OCI-LY7 (cell line): ENCODE results near the gene TSPAN7. TPM values are rescaled to one million over a fixed set of nuclear protein-coding genes. Genes with fewer than 3 reads are reported as not detected.

ENCODE experiments used
- BruUV-seq: library from RNA; stranded (reverse); fragments of 400-500 nt; replicated peaks from 2 replicates; lab custom pipeline; 2021; lab: Mats Ljungman, UMichigan
- CTCF ChIA-PET: fragments of 300-600 bp; sonication (Branson Sonifier 250); formaldehyde crosslinking; loops from one replicate; lab custom pipeline; 2022; ENCODE audit warnings: antibody characterized with exemption; ENCODE audit not compliant: unreplicated experiment; lab: Charles Lee
- POLR2A ChIA-PET: fragments of 300-600 bp; sonication (Branson Sonifier 250); formaldehyde crosslinking; loops from one replicate; lab custom pipeline; 2022; ENCODE audit warnings: antibody characterized with exemption; lab: Charles Lee
- DNase-seq: peaks from one replicate; pipeline ENCODE4 v3.0.0-alpha.2; 2015; ENCODE audit warnings: low spot score
- H2AFZ ChIP-seq: fragments of 200-600 bp; sonication (generic), shearing (Covaris generic); 2 replicates; pipeline ENCODE4 v1.6.1; 2014; ENCODE audit warnings: mild to moderate bottlenecking, antibody characterized with exemption, low read length, moderate library complexity
- H3K27ac ChIP-seq: fragments of 200-600 bp; sonication (generic); 2 replicates; pipeline ENCODE4 v1.5.1; 2014; ENCODE audit warnings: mixed run types, low read depth, mild to moderate bottlenecking, moderate library complexity, low read length, inconsistent platforms; ENCODE audit not compliant: poor library complexity, severe bottlenecking
- H3K36me3 ChIP-seq: fragments of 200-600 bp; sonication (generic); 2 replicates; pipeline ENCODE4 v1.6.1; 2014; ENCODE audit warnings: mild to moderate bottlenecking, antibody characterized with exemption, low read length, moderate library complexity, mixed read lengths; ENCODE audit not compliant: insufficient read depth
- H3K4me1 ChIP-seq: fragments of 200-600 bp; sonication (generic); 2 replicates; pipeline ENCODE4 v1.5.1; 2014; ENCODE audit warnings: mild to moderate bottlenecking, low read length; ENCODE audit not compliant: insufficient read depth, poor library complexity, severe bottlenecking
- H3K4me2 ChIP-seq: fragments of 200-600 bp; sonication (generic); 2 replicates; pipeline ENCODE4 v1.6.1; 2014; ENCODE audit warnings: mild to moderate bottlenecking, low read length
- H3K4me3 ChIP-seq: fragments of 200-600 bp; sonication (generic); 2 replicates; pipeline ENCODE4 v1.5.1; 2014; ENCODE audit warnings: mild to moderate bottlenecking, low read depth, low read length; ENCODE audit not compliant: poor library complexity, severe bottlenecking
- H3K79me2 ChIP-seq: fragments of 200-600 bp; sonication (generic); 2 replicates; pipeline ENCODE4 v1.6.1; 2016; ENCODE audit warnings: low read depth, mild to moderate bottlenecking, low read length, moderate library complexity, mixed read lengths; ENCODE audit not compliant: insufficient read depth
- H3K9me2 ChIP-seq: fragments of 200-600 bp; sonication (generic); 2 replicates; pipeline ENCODE4 v1.6.1; 2016; ENCODE audit warnings: mild to moderate bottlenecking, low read length, mixed read lengths; ENCODE audit not compliant: insufficient read depth
- H3K9me3 ChIP-seq: fragments of 200-600 bp; sonication (generic); 2 replicates; pipeline ENCODE4 v1.6.1; 2014; ENCODE audit warnings: mild to moderate bottlenecking, mixed run types, low read length, mixed read lengths
- H4K20me1 ChIP-seq: fragments of 200-600 bp; sonication (generic); 2 replicates; pipeline ENCODE4 v1.6.1; 2014; ENCODE audit warnings: mild to moderate bottlenecking, antibody characterized with exemption, low read length, moderate library complexity, mixed read lengths; ENCODE audit not compliant: insufficient read depth
- EZH2phosphoT487 ChIP-seq: fragments of 200-600 bp; sonication (generic); IDR thresholded peaks from 2 replicates; pipeline ENCODE4 v1.6.1; 2018; ENCODE audit warnings: low read depth, borderline replicate concordance, mild to moderate bottlenecking, mixed run types, antibody characterized with exemption, low read length, moderate library complexity, mixed read lengths
- intact Hi-C: fragments of 100-400 bp; cut with micrococcal nuclease; formaldehyde crosslinking; loops from one replicate; pipeline ENCODE4 v1.10.0; 2022; ENCODE audit not compliant: unreplicated experiment
- total RNA-seq, 2 experiments: library from RNA; depleted of rRNA in 1 of 2; stranded (reverse); fragments of >200 nt in 1 of 2; shearing (Covaris generic) in 1 of 2; gene quantifications; 2 replicates each; pipeline ENCODE4 v1.2.3, GENCODE V29; 2014 to 2022
- TF ChIP-seq, protein P1 (sequence below): fragments of 200-600 bp; sonication (generic); conservative IDR thresholded peaks from 2 replicates; pipeline ENCODE4 v1.5.1; 2014; ENCODE audit warnings: mild to moderate bottlenecking, antibody characterized with exemption, low read length, moderate library complexity, mixed read lengths

The TSPAN7 gene
- total RNA-seq, 2 experiments from 2014 or later, result not detected

DNA sequence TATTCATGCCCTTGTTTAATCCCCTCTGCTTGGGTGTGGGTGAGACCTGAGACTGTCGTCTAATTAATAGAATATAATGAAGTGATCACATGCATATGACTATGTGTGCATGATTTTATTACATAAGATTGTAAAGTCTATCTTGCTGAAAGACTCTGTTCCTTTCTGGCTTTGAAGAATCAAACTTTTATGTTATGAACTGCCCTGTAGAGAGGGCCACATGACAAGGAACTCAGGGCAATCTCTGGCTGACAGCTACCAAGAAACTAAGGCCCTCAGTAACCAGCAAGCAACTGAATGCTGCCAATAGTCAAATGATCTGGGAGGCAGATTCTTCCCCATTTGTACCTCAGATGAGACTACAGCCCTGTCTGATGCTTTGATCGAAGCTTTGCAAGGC is 13.5 kb downstream of the TSPAN7 start:
- Histone ChIP-seq H3K9me3 (no peaks in the 10 kb centered on the region), H4K20me1 (no peaks in the 10 kb centered on the region), H3K4me3 (no peak overlapping the region), H2AFZ (no peak overlapping the region), H3K9me2 (no peaks in the 10 kb centered on the region), H3K36me3 (no peaks in the 10 kb centered on the region), H3K79me2 (no peaks in the 10 kb centered on the region), H3K4me1 (no peaks in the 10 kb centered on the region), H3K4me2 (no peak overlapping the region), H3K27ac (no peak overlapping the region)
- no peak for DNase-seq
- CTCF ChIA-PET, result no interaction called here
- intact Hi-C loops, result no loop called here
- BruUV-seq, result no TSS peak
- POLR2A ChIA-PET, result no interaction called here
- TF ChIP-seq, protein P1, sequence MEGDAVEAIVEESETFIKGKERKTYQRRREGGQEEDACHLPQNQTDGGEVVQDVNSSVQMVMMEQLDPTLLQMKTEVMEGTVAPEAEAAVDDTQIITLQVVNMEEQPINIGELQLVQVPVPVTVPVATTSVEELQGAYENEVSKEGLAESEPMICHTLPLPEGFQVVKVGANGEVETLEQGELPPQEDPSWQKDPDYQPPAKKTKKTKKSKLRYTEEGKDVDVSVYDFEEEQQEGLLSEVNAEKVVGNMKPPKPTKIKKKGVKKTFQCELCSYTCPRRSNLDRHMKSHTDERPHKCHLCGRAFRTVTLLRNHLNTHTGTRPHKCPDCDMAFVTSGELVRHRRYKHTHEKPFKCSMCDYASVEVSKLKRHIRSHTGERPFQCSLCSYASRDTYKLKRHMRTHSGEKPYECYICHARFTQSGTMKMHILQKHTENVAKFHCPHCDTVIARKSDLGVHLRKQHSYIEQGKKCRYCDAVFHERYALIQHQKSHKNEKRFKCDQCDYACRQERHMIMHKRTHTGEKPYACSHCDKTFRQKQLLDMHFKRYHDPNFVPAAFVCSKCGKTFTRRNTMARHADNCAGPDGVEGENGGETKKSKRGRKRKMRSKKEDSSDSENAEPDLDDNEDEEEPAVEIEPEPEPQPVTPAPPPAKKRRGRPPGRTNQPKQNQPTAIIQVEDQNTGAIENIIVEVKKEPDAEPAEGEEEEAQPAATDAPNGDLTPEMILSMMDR, result no peak
- TF ChIP-seq EZH2phosphoT487, result no peak

DNA sequence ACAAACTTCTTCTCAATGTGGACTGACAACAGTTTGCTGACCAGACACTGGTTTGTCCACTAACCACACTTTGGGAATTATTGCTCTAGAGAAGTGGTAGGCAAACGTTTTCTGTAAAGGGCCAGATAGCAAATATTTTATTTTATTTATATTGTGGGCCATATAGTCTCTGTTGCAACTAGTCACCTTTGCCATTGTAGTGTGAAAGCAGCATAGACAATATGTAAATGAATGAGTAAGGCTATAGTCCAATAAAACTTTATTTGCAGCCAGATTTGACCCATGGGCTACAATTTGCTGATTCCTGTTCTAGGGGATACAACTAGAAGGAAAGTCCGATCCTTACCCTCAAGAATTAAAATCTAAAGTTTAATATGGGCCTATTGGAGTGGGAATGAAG is 14.5 kb downstream of the TSPAN7 start:
- no TSS peak for BruUV-seq
- no peak overlapping the region for H2AFZ ChIP-seq
- no peaks in the 10 kb centered on the region for H3K9me3 ChIP-seq
- H4K20me1 ChIP-seq, result no peaks in the 10 kb centered on the region
- H3K27ac ChIP-seq, result no peak overlapping the region
- no peak for TF ChIP-seq EZH2phosphoT487
- TF ChIP-seq, protein P1, result no peak
- intact Hi-C loops, result no loop called here
- no peaks in the 10 kb centered on the region for H3K4me1 ChIP-seq
- ChIA-PET POLR2A (interaction anchor here (1.2 kb wide), 1 partner anchor 8 kb away, joined by 3 read pairs; no protein-coding TSS in a partner anchor), CTCF (no interaction called here)
- DNase-seq, result no peak
- H3K79me2 ChIP-seq, result no peaks in the 10 kb centered on the region
- H3K4me3 ChIP-seq, result no peak overlapping the region
- no peak overlapping the region for H3K4me2 ChIP-seq
- no peaks in the 10 kb centered on the region for H3K9me2 ChIP-seq
- no peaks in the 10 kb centered on the region for H3K36me3 ChIP-seq

DNA sequence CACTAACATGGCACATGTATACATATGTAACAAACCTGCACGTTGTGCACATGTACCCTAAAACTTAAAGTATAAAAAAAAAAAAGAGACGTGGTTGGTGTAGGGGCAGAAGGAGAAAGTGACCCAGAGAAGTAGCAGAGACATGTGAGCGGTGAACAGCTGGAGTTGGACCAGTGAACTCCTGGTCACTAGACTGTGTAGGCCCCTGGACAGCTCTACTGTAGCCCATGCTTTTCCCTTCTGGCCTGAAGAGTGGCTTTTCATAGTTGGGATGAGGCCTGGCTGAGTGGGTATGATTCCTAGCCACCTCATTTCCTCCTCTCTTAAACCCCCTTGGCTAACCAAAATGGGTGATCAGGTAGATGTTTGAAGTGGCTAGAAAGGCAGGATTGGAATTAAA is 16.4 kb downstream of the TSPAN7 start:
- no peak for TF ChIP-seq EZH2phosphoT487
- TF ChIP-seq, protein P1, result no peak
- Histone ChIP-seq H3K79me2 (no peaks in the 10 kb centered on the region), H3K36me3 (no peaks in the 10 kb centered on the region), H3K27ac (no peak overlapping the region), H3K4me3 (no peak overlapping the region), H3K4me2 (no peak overlapping the region), H3K9me3 (no peaks in the 10 kb centered on the region), H3K4me1 (no peaks in the 10 kb centered on the region), H2AFZ (no peak overlapping the region), H4K20me1 (no peaks in the 10 kb centered on the region), H3K9me2 (no peaks in the 10 kb centered on the region)
- DNase-seq, result no peak
- intact Hi-C loops, result no loop called here
- BruUV-seq, result no TSS peak
- POLR2A ChIA-PET, result no interaction called here
- CTCF ChIA-PET, result no interaction called here
